SK-N-MC (cell line): Measurements from ENCODE around the gene LHFPL6.

Experiments
- EZH2 ChIP-seq: fragments of 200-600 bp; sonication (generic); IDR thresholded peaks from one replicate; pipeline ENCODE4 v1.6.1; 2017; ENCODE audit warnings: antibody characterized with exemption
- FOXP2 ChIP-seq: optimal IDR thresholded peaks from 2 replicates; pipeline ENCODE3; 2011; ENCODE audit warnings: mild to moderate bottlenecking, moderate library complexity; ENCODE audit not compliant: insufficient read depth; ENCODE audit errors: extremely low read length, control extremely low read depth
- POLR2AphosphoS5 ChIP-seq: IDR thresholded peaks from 2 replicates; pipeline ENCODE4 v1.6.1; 2012; ENCODE audit warnings: mild to moderate bottlenecking, low read depth, low read length, borderline replicate concordance

DNA sequence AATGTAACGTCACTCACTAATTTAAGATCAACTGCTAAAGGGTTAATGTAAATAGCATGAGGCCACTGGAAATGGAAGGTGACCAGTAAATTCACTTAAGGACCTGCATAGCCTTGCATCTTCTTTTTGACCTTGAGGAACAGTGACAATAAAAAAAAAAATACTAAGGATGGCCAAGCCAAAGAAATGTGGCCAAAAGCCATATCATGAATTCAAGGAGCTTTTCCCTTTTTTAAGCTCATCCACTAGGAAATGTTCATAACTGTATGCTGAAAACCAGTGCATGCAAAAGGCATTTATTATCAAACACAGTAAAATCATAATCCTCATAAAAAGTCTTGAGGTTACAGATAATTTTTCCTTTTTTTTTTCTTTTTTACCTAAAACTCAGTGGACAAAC lies 77.5 kb downstream of the LHFPL6 start:
- TF ChIP-seq EZH2 (no peak), POLR2AphosphoS5 (no peak), FOXP2 (no peak)
